H1 (cell line): Measurements from ENCODE around the gene LYPD3. TPM values are rescaled to one million over a fixed set of nuclear protein-coding genes. Genes with fewer than 3 reads are reported as not detected.

Experiments
- CTCF ChIA-PET: fragments of 300-600 bp; sonication (Branson Sonifier 250); formaldehyde crosslinking; loops from one replicate; lab custom pipeline; 2021; ENCODE audit not compliant: partially characterized antibody; lab: Charles Lee
- POLR2A ChIA-PET: fragments of 300-600 bp; sonication (Branson Sonifier 250); formaldehyde crosslinking; loops from one replicate; lab custom pipeline; 2021; ENCODE audit warnings: inconsistent platforms; ENCODE audit not compliant: partially characterized antibody; lab: Charles Lee
- DNase-seq, 2 experiments: peaks; one replicate each; pipeline versions ENCODE4 v3.0.0 to v3.0.0-alpha.2; 2010 to 2022; ENCODE audit warnings: low spot score in 2 of 2, low read depth in 1 of 2, mixed read lengths in 1 of 2
- FAIRE-seq: peaks from 2 replicates; lab custom pipeline; 2011; peaks lifted over from hg19 to GRCh38; lab: Jason Lieb, UNC
- H2AFZ ChIP-seq: 2 replicates; pipeline ENCODE4 v1.8.1; 2012; ENCODE audit warnings: low read length, inconsistent platforms
- H2AK5ac ChIP-seq: 2 replicates; pipeline ENCODE4 v1.6.1; 2013; ENCODE audit warnings: low read depth, low read length
- H2BK120ac ChIP-seq: replicated peaks from 2 replicates; pipeline ENCODE3; 2013; ENCODE audit warnings: low read depth, low read length, inconsistent platforms
- H2BK12ac ChIP-seq: 2 replicates; pipeline ENCODE4 v1.6.1; 2013; ENCODE audit warnings: low read depth, low read length
- H2BK15ac ChIP-seq: 2 replicates; pipeline ENCODE4 v1.6.1; 2013; ENCODE audit warnings: low read length
- H2BK20ac ChIP-seq: 2 replicates; pipeline ENCODE4 v1.6.1; 2013; ENCODE audit warnings: low read length
- H2BK5ac ChIP-seq: 2 replicates; pipeline ENCODE4 v1.6.1; 2013; ENCODE audit warnings: low read depth, low read length
- H3K14ac ChIP-seq: 2 replicates; pipeline ENCODE4 v1.6.1; 2013; ENCODE audit warnings: inconsistent platforms; ENCODE audit not compliant: insufficient read length
- H3K18ac ChIP-seq: 2 replicates; pipeline ENCODE4 v1.6.1; 2013; ENCODE audit warnings: low read length; ENCODE audit errors: extremely low read depth
- H3K23ac ChIP-seq: 2 replicates; pipeline ENCODE4 v1.6.1; 2013; ENCODE audit warnings: inconsistent platforms; ENCODE audit not compliant: insufficient read length
- H3K23me2 ChIP-seq: 2 replicates; pipeline ENCODE4 v1.6.1; 2013; ENCODE audit warnings: low read depth, low read length
- H3K27ac ChIP-seq: 2 replicates; pipeline ENCODE4 v1.6.1; 2011; ENCODE audit warnings: low read depth, low read length, inconsistent platforms
- H3K27me3 ChIP-seq, 4 experiments: replicated peaks in 1 of 4; 1 replicate in 1 of 4; 2 replicates in 3 of 4; pipeline versions ENCODE4 v1.6.1 to v1.8.1; 2011 to 2013; ENCODE audit warnings: low read length in 3 of 4, mild to moderate bottlenecking in 3 of 4, inconsistent platforms in 2 of 4, mixed read lengths in 2 of 4, moderate library complexity in 1 of 4; ENCODE audit not compliant: control insufficient read depth in 3 of 4, insufficient read depth in 3 of 4; ENCODE audit errors: extremely low read depth in 1 of 4
- H3K36me3 ChIP-seq, 4 experiments: 2 replicates each; pipeline versions ENCODE4 v1.6.1 to v1.8.1; 2011 to 2013; ENCODE audit warnings: mild to moderate bottlenecking in 4 of 4, low read length in 3 of 4, moderate library complexity in 2 of 4, control low read depth in 1 of 4, inconsistent platforms in 1 of 4; ENCODE audit not compliant: insufficient read depth in 4 of 4, control insufficient read depth in 2 of 4
- H3K4ac ChIP-seq: replicated peaks from 2 replicates; pipeline ENCODE3; 2013; ENCODE audit warnings: low read length, low read depth, mixed read lengths, inconsistent platforms; ENCODE audit not compliant: insufficient read length
- H3K4me1 ChIP-seq, 4 experiments: replicated peaks in 1 of 4; 1 replicate in 1 of 4; 2 replicates in 3 of 4; pipeline versions ENCODE4 v1.6.1 to v1.8.1; 2011 to 2013; ENCODE audit warnings: low read length in 3 of 4, inconsistent platforms in 2 of 4, mixed read lengths in 1 of 4; ENCODE audit not compliant: insufficient read depth in 4 of 4, control insufficient read depth in 3 of 4
- H3K4me2 ChIP-seq, 2 experiments: 2 replicates each; pipeline versions ENCODE4 v1.6.1 to v1.8.1; 2011 to 2013; ENCODE audit warnings: low read depth in 2 of 2, low read length in 2 of 2, control low read depth in 1 of 2, inconsistent platforms in 1 of 2, mild to moderate bottlenecking in 1 of 2; ENCODE audit not compliant: insufficient read depth in 1 of 2
- H3K4me3 ChIP-seq, 4 experiments: fragments of 200-600, 300-600 bp in 1 of 4; sonication (generic), shearing (Covaris generic), sonication (Bioruptor Twin) in 1 of 4; 2 replicates each; pipeline versions ENCODE4 v1.5.1 to v1.8.1; 2011 to 2016; ENCODE audit warnings: low read length in 4 of 4, low read depth in 3 of 4, control low read depth in 2 of 4, inconsistent platforms in 2 of 4, mild to moderate bottlenecking in 2 of 4, mixed read lengths in 1 of 4, moderate library complexity in 1 of 4; ENCODE audit not compliant: insufficient read depth in 2 of 4; ENCODE audit errors: extremely low read depth in 1 of 4
- H3K56ac ChIP-seq: replicated peaks from 2 replicates; pipeline ENCODE3; 2013; ENCODE audit warnings: low read depth, mild to moderate bottlenecking, mixed read lengths, low read length, inconsistent platforms; ENCODE audit not compliant: insufficient read length
- H3K79me1 ChIP-seq: 2 replicates; pipeline ENCODE4 v1.6.1; 2013; ENCODE audit warnings: low read depth, low read length, control low read depth
- H3K79me2 ChIP-seq, 2 experiments: 2 replicates each; pipeline versions ENCODE4 v1.6.1 to v1.8.1; 2012 to 2013; ENCODE audit warnings: low read length in 2 of 2, mild to moderate bottlenecking in 2 of 2, inconsistent platforms in 1 of 2; ENCODE audit not compliant: insufficient read depth in 2 of 2, control insufficient read depth in 1 of 2
- H3K9ac ChIP-seq, 4 experiments: replicated peaks in 1 of 4; 1 replicate in 1 of 4; 2 replicates in 3 of 4; pipeline versions ENCODE4 v1.6.1 to v1.8.1; 2011 to 2013; ENCODE audit warnings: low read depth in 3 of 4, low read length in 3 of 4, control low read depth in 2 of 4, mild to moderate bottlenecking in 2 of 4, moderate library complexity in 2 of 4, inconsistent platforms in 1 of 4; ENCODE audit errors: extremely low read depth in 1 of 4
- H3K9me3 ChIP-seq, 2 experiments: 2 replicates each; pipeline versions ENCODE4 v1.6.1 to v1.8.1; 2012 to 2013; ENCODE audit warnings: mild to moderate bottlenecking in 2 of 2, moderate library complexity in 2 of 2, control low read depth in 1 of 2, inconsistent platforms in 1 of 2, low read depth in 1 of 2, low read length in 1 of 2, mixed read lengths in 1 of 2; ENCODE audit not compliant: insufficient read depth in 2 of 2
- H4K20me1 ChIP-seq, 2 experiments: replicated peaks in 1 of 2; 2 replicates each; pipeline versions ENCODE3 to v1.8.1; 2011 to 2013; ENCODE audit warnings: inconsistent platforms in 2 of 2, low read length in 2 of 2, mild to moderate bottlenecking in 1 of 2; ENCODE audit not compliant: insufficient read depth in 2 of 2, control insufficient read depth in 1 of 2
- H4K5ac ChIP-seq: 2 replicates; pipeline ENCODE4 v1.6.1; 2013; ENCODE audit warnings: low read length, low read depth, mixed read lengths, inconsistent platforms; ENCODE audit not compliant: insufficient read length
- H4K8ac ChIP-seq: 2 replicates; pipeline ENCODE4 v1.8.0; 2013; ENCODE audit warnings: mild to moderate bottlenecking, moderate library complexity, low read length, inconsistent platforms; ENCODE audit not compliant: insufficient read depth; ENCODE audit errors: extremely low read depth
- H4K91ac ChIP-seq: replicated peaks from 2 replicates; pipeline ENCODE3; 2013; ENCODE audit warnings: low read length, mixed read lengths, inconsistent platforms; ENCODE audit not compliant: insufficient read length
- CHD2 ChIP-seq: IDR thresholded peaks from 2 replicates; pipeline ENCODE4 v1.6.1; 2012; ENCODE audit warnings: low read length, improper control_type of control experiment
- PHF8 ChIP-seq: fragments of 200-600 bp; sonication (generic); conservative IDR thresholded peaks from 2 replicates; pipeline ENCODE4 v1.7.1; 2012; ENCODE audit warnings: low read depth, mild to moderate bottlenecking, inconsistent platforms, low read length, moderate library complexity
- POLR2AphosphoS5 ChIP-seq: IDR thresholded peaks from 2 replicates; pipeline ENCODE4 v1.6.1; 2011; ENCODE audit warnings: low read depth, low read length
- RAD21 ChIP-seq, 2 experiments: IDR thresholded peaks in 1 of 2; conservative IDR thresholded peaks in 1 of 2; 2 replicates each; pipeline ENCODE4 v1.6.1; 2011; ENCODE audit warnings: low read depth in 2 of 2, low read length in 2 of 2, improper control_type of control experiment in 1 of 2, inconsistent platforms in 1 of 2, mild to moderate bottlenecking in 1 of 2, moderate library complexity in 1 of 2
- SIRT6 ChIP-seq: IDR thresholded peaks from one replicate; pipeline ENCODE4 v1.7.1; 2012; ENCODE audit warnings: low read length, inconsistent platforms
- WGBS, 2 experiments: shearing (Covaris generic) in 1 of 2; methylation state at CpG; one replicate each; pipeline versions ENCODE4 v1.1.6 to v1.1.7; 2013 to 2015; ENCODE audit warnings: low lambda C conversion rate in 2 of 2, mixed read lengths in 2 of 2, inconsistent platforms in 1 of 2, low coverage in 1 of 2, missing lambda C conversion rate in 1 of 2; ENCODE audit not compliant: insufficient replicate concordance in 2 of 2, insufficient coverage in 1 of 2, insufficient read length in 1 of 2; ENCODE audit errors: extremely low coverage in 1 of 2, missing lambda C conversion rate in 1 of 2; 5-methylcytosine and 5-hydroxymethylcytosine counted together
- polyA plus RNA-seq, 7 experiments: library from polyadenylated mRNA; depleted of rRNA in 3 of 7; stranded (reverse) in 5 of 7; unstranded in 2 of 7; fragments of >200 nt in 5 of 7; fragments of 200-250 nt in 2 of 7; gene quantifications; 1 replicate in 5 of 7; 2 replicates in 1 of 7; 4 replicates in 1 of 7; pipeline versions ENCODE4 v1.2.1 to v1.2.3, GENCODE V29; 2011 to 2013; ENCODE audit warnings: missing spikeins in 2 of 7, mixed read lengths in 2 of 7
- total RNA-seq: library from RNA; stranded (reverse); fragmentation: NEBNext Ultra II Directional; extraction: Animal tissue kit (Norgen Biotek cat#: 25700); gene quantifications from 2 replicates; pipeline ENCODE4 v1.2.1, GENCODE V29; 2021

Gene LYPD3
- total and polyA plus RNA-seq, 2 of the 8 experiments (the other 6 are each of a cell fraction or from before 2014, with no cell fraction given) = 4.1 to 16.4 TPM

- no peak overlapping the region for H2BK5ac ChIP-seq
- no peak overlapping the region for H3K4me2 ChIP-seq
- no peak overlapping the region for H3K18ac ChIP-seq
- H2AFZ ChIP-seq = no peak overlapping the region
- H3K27me3 ChIP-seq = no peaks in the 10 kb centered on the region
- no peaks in the 10 kb centered on the region for H4K20me1 ChIP-seq
- H3K9ac ChIP-seq = no peak overlapping the region
- no peak overlapping the region for H3K14ac ChIP-seq
- H3K79me2 ChIP-seq = no peaks in the 10 kb centered on the region
- no peaks in the 10 kb centered on the region for H3K4me1 ChIP-seq
- DNase-seq (no peak), FAIRE-seq (no peak)
- H2BK120ac ChIP-seq = no peak overlapping the region
- H3K4me3 ChIP-seq = no peak overlapping the region
- H4K8ac ChIP-seq = no peak overlapping the region
- H3K23ac ChIP-seq = no peak overlapping the region
- H2AK5ac ChIP-seq = no peak overlapping the region
- H3K56ac ChIP-seq = no peak overlapping the region
- no peak overlapping the region for H2BK20ac ChIP-seq
- no peaks in the 10 kb centered on the region for H3K23me2 ChIP-seq
- H3K79me1 ChIP-seq = no peaks in the 10 kb centered on the region
- H2BK12ac ChIP-seq = no peak overlapping the region
- 89% methylated on average over 3 of the region's 3 CpGs; no CpG with 5 or more reads in 1 of the 2 experiments for WGBS, 2 experiments
- H4K5ac ChIP-seq = no peak overlapping the region
- H3K27ac ChIP-seq = no peak overlapping the region
- no peak overlapping the region for H3K4ac ChIP-seq
- H3K9me3 ChIP-seq = no peaks in the 10 kb centered on the region
- no peak overlapping the region for H2BK15ac ChIP-seq
- H4K91ac ChIP-seq = no peak overlapping the region
- no peaks in the 10 kb centered on the region for H3K36me3 ChIP-seq
- POLR2A ChIA-PET = interaction anchor here (0.6 kb wide), 1 partner anchor 15 kb away, joined by 3 read pairs; no protein-coding TSS in a partner anchor
- CTCF ChIA-PET = interaction anchor here (0.9 to 1.4 kb wide), 4 partner anchors 11 to 130 kb away, joined by 3 to 5 read pairs (median 3); no protein-coding TSS in a partner anchor
- TF ChIP-seq RAD21 (IDR thresholded peaks at IDR 0.05 in 1 of 2, conservative IDR thresholded peaks at IDR 0.05 in 1 of 2; ENCODE audit: low read depth in 2 of 2, low read length in 2 of 2) = no peak
- no peak for TF ChIP-seq PHF8
- no peak for TF ChIP-seq SIRT6
- no peak for TF ChIP-seq POLR2AphosphoS5
- TF ChIP-seq CHD2 = no peak
These were observed 29.6 kb downstream of the LYPD3 start for GRCh38 chr19:43435775-43436174.
